HG03159 (cell line): ENCODE measurements around the gene PTPRZ1.

Source experiments
- ATAC-seq: cut with Tn5 transposase; IDR thresholded peaks from one replicate; pipeline ENCODE4 v1.9.1; 2021; ENCODE audit warnings: mild to moderate bottlenecking, moderate library complexity; ENCODE audit not compliant: unreplicated experiment

PTPRZ1 gene

GRCh38 chr7:122038904-122039303, 165.9 kb downstream of the PTPRZ1 start:
- no peak for ATAC-seq

GRCh38 chr7:122040147-122040546, 167.2 kb downstream of the PTPRZ1 start:
- no peak for ATAC-seq

- ATAC-seq: no peak
Observed at GRCh38 chr7:122046402-122046801, 173.4 kb downstream of the PTPRZ1 start.

GRCh38 chr7:122054393-122054792, 181.4 kb downstream of the PTPRZ1 start:
- ATAC-seq: no peak

- no peak for ATAC-seq
Observed at GRCh38 chr7:122055073-122055472, 182.1 kb downstream of the PTPRZ1 start.

- ATAC-seq: no peak
Observed at GRCh38 chr7:122056977-122057376, 184.0 kb downstream of the PTPRZ1 start.

GRCh38 chr7:122059542-122059941, 186.6 kb downstream of the PTPRZ1 start:
- no peak for ATAC-seq

GRCh38 chr7:122063146-122063545, 190.2 kb downstream of the PTPRZ1 start:
- ATAC-seq: no peak

- no peak for ATAC-seq
Observed at GRCh38 chr7:122064971-122065370, 192.0 kb downstream of the PTPRZ1 start.

- no peak for ATAC-seq
Observed at GRCh38 chr7:122067077-122067476, 194.1 kb downstream of the PTPRZ1 start.

- no peak for ATAC-seq
Observed at GRCh38 chr7:122068046-122068445, 195.1 kb downstream of the PTPRZ1 start.

GRCh38 chr7:122068999-122069398, 196.0 kb downstream of the PTPRZ1 start:
- ATAC-seq: no peak

- ATAC-seq: no peak
Observed at GRCh38 chr7:122070062-122070461, 197.1 kb downstream of the PTPRZ1 start.

GRCh38 chr7:122070834-122071233, 197.9 kb downstream of the PTPRZ1 start:
- no peak for ATAC-seq

GRCh38 chr7:122072272-122072671, 199.3 kb downstream of the PTPRZ1 start:
- no peak for ATAC-seq

- ATAC-seq: no peak
Observed at GRCh38 chr7:122072924-122073599, 200.1 kb downstream of the PTPRZ1 start.

GRCh38 chr7:122073635-122074034, 200.7 kb downstream of the PTPRZ1 start:
- no peak for ATAC-seq

GRCh38 chr7:122082160-122082559, 209.2 kb downstream of the PTPRZ1 start:
- ATAC-seq: no peak

GRCh38 chr7:122082670-122083069, 209.7 kb downstream of the PTPRZ1 start:
- no peak for ATAC-seq

- peak; percentile 99 for ATAC-seq
Observed at GRCh38 chr7:122092964-122093797, 220.2 kb downstream of the PTPRZ1 start.

- ATAC-seq: no peak
Observed at GRCh38 chr7:122094549-122094948, 221.6 kb downstream of the PTPRZ1 start.

GRCh38 chr7:122095642-122096041, 222.7 kb downstream of the PTPRZ1 start:
- ATAC-seq: no peak
